Sigmoid colon (tissue), 7 donors: ENCODE measurements around the gene MRPS12. TPM values are rescaled to one million over a fixed set of nuclear protein-coding genes. Genes with fewer than 3 reads are reported as not detected.
"Not testable (repeated sequence)": the region's sequence is repeated elsewhere in the genome, so short reads cannot be mapped to it uniquely, and the experiment has no call there.

Experiments used
- DNase-seq: peaks from one replicate; pipeline ENCODE4 v3.0.0-alpha.2; 2019
- H3K27ac ChIP-seq, 4 donors: fragments of 200-600 bp; sonication (generic); one replicate each; pipeline ENCODE4 v1.5.1; 2016 to 2019; ENCODE audit warnings: mild to moderate bottlenecking in 1 of 4
- H3K27me3 ChIP-seq, 3 donors: fragments of 200-600 bp; sonication (generic); one replicate each; pipeline ENCODE4 v1.5.1; 2019; ENCODE audit warnings: mild to moderate bottlenecking in 1 of 3
- H3K36me3 ChIP-seq, 4 donors: fragments of 200-600 bp; sonication (generic); one replicate each; pipeline ENCODE4 v1.5.1; 2016 to 2019
- H3K4me1 ChIP-seq, 4 donors: fragments of 200-600 bp; sonication (generic); one replicate each; pipeline ENCODE4 v1.5.1; 2017 to 2019
- H3K4me3 ChIP-seq, 4 donors: fragments of 200-600 bp; sonication (generic); one replicate each; pipeline ENCODE4 v1.5.1; 2017 to 2019; ENCODE audit warnings: mild to moderate bottlenecking in 2 of 4, moderate library complexity in 1 of 4
- H3K9me3 ChIP-seq, 4 donors: fragments of 200-600 bp in 3 of 4; sonication (generic) in 3 of 4; one replicate each; pipeline versions ENCODE4 v1.5.1 to v1.6.1; 2013 to 2019
- CTCF ChIP-seq, 4 experiments: fragments of 450-650 bp in 3 of 4; fragments of 200-600 bp in 1 of 4; IDR thresholded peaks; one replicate each; pipeline ENCODE4 v1.5.1; 2016 to 2019; ENCODE audit warnings: antibody characterized with exemption in 4 of 4, mild to moderate bottlenecking in 3 of 4, moderate library complexity in 2 of 4
- EP300 ChIP-seq, 4 donors: sonication (generic); formaldehyde crosslinking; IDR thresholded peaks; one replicate each; pipeline ENCODE4 v1.6.1; 2017; ENCODE audit warnings: antibody characterized with exemption in 4 of 4
- POLR2A ChIP-seq, 2 donors: fragments of 450-650 bp; IDR thresholded peaks; one replicate each; pipeline ENCODE4 v1.6.1; 2016; ENCODE audit warnings: antibody characterized with exemption in 2 of 2, mild to moderate bottlenecking in 2 of 2, moderate library complexity in 2 of 2
- POLR2AphosphoS5 ChIP-seq, 4 donors: sonication (generic); formaldehyde crosslinking; IDR thresholded peaks; one replicate each; pipeline ENCODE4 v1.6.1; 2017; ENCODE audit warnings: antibody characterized with exemption in 4 of 4
- WGBS, 2 donors: extraction: QIAGEN DNeasy Blood & Tissue Kit; methylation state at CpG; one replicate each; pipeline ENCODE4 v1.1.7; 2013; 5-methylcytosine and 5-hydroxymethylcytosine counted together
- intact Hi-C: fragments of 100-400 bp; cut with DNase I; formaldehyde crosslinking; loops from one replicate; pipeline ENCODE4 v1.15.1; 2023
- polyA plus RNA-seq, 3 donors: library from polyadenylated mRNA; stranded (reverse); fragments of 200-250 nt; gene quantifications; one replicate each; pipeline ENCODE4 v1.2.3, GENCODE V29; 2013
- total RNA-seq, 4 donors: library from RNA; depleted of rRNA; stranded (reverse); fragments of >200 nt; gene quantifications; one replicate each; pipeline ENCODE4 v1.1.0, GENCODE V29; 2016
- donor health status: healthy with polysubstance abuse.
- donor health status: Bipolar disorder and iron deficiency.
- donor health status: healthy.

The MRPS12 gene
- total and polyA plus RNA-seq, 7 donors, result 25.0 to 74.4 (median 30.7) TPM

- intact Hi-C loops, result loop anchor here (5.0 kb wide), 1 partner anchor 316 kb away; the partner anchor contains the start of genes EIF3K and MAP4K1
- DNase-seq, result no peak
- no peaks in the 10 kb centered on the region for H3K27me3 ChIP-seq
- H3K4me1 ChIP-seq, result peaks cover 0 to 27% (median 21%) of the 10 kb centered on the region in 4 donors
- H3K9me3 ChIP-seq, result no peaks in the 10 kb centered on the region
- 89 to 92% methylated on average over 4 of the region's 4 CpGs for WGBS, 2 donors
- peaks cover 0 to 14% (median 7%) of the 10 kb centered on the region in 4 donors for H3K36me3 ChIP-seq
- no peak overlapping the region for H3K27ac ChIP-seq
- H3K4me3 ChIP-seq, result no peak overlapping the region
- TF ChIP-seq EP300 (IDR thresholded peaks at IDR 0.05) (no peak), POLR2A (IDR thresholded peaks at IDR 0.05) (no peak), POLR2AphosphoS5 (IDR thresholded peaks at IDR 0.05) (no peak), CTCF (IDR thresholded peaks at IDR 0.05) (no peak)
Measured at GRCh38 chr19:38933544-38933943, 2.8 kb downstream of the MRPS12 start.

DNA sequence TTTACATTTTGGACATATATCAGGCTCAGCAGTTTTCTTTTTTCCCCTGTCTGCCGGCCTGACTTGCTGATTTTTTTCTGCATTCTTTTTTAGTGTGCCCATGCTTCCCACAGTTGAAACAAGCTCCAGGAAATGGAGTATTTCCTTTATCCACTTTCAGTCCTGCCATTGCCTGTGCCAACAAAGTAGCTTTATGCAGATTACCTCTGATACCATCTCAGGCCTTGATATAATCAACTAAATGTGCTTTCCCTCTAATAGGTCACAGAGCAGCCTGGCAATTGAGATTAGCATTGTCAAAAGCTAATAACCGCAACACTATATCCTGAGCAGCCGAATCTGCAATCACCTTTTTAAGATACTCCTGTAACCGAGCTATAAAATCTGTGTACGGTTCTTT, 9.2 kb downstream of the MRPS12 start:
- no peak overlapping the region for H3K4me3 ChIP-seq
- no peaks in the 10 kb centered on the region for H3K9me3 ChIP-seq
- no peak for DNase-seq
- no peak overlapping the region for H3K27ac ChIP-seq
- no peaks in the 10 kb centered on the region for H3K4me1 ChIP-seq
- H3K36me3 ChIP-seq, result peaks cover 0 to 9% (median 0%) of the 10 kb centered on the region in 4 donors
- H3K27me3 ChIP-seq, result no peaks in the 10 kb centered on the region
- TF ChIP-seq CTCF (IDR thresholded peaks at IDR 0.05) (no peak), POLR2AphosphoS5 (IDR thresholded peaks at IDR 0.05) (no peak), POLR2A (IDR thresholded peaks at IDR 0.05) (no peak), EP300 (IDR thresholded peaks at IDR 0.05) (no peak)
- WGBS, 2 donors, result 51 to 63% methylated on average over 5 of the region's 5 CpGs
- intact Hi-C loops, result no loop called here

- H3K36me3 ChIP-seq, result peaks cover 0 to 14% (median 3%) of the 10 kb centered on the region in 4 donors
- H3K27ac ChIP-seq, H3K4me1 ChIP-seq, H3K4me3 ChIP-seq, intact Hi-C loops, H3K9me3 ChIP-seq, DNase-seq, H3K27me3 ChIP-seq: not testable (repeated sequence)
- WGBS, 2 donors, result 70 to 75% methylated on average over 5 of the region's 5 CpGs
Measured at GRCh38 chr19:38941466-38941865, 10.7 kb downstream of the MRPS12 start.

DNA sequence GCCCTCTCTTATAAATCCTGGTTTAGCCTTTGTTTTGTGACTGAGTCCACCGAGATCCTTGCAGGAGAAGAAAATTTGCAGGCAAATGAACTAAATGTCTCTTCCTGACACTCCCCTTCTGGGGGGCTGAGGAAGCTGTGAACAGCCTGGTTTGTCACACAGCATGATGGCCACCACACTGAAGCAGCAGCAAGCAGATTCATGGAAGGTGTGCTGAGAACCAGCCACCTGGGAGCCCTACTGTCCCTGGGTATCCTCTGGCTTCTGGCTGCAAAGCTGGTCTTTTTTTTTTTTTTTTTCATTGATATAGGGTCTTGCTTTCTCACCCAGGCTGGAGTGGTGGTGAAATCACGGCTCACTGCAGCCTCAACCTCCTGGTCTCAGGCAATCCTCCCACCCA, 11.2 kb downstream of the MRPS12 start:
- 77 to 78% methylated on average over 2 of the region's 2 CpGs for WGBS, 2 donors

More for the DNA sequence above, 11.2 kb downstream of the MRPS12 start:
- Histone ChIP-seq H3K27ac (no peak overlapping the region), H3K9me3 (no peaks in the 10 kb centered on the region), H3K27me3 (no peaks in the 10 kb centered on the region), H3K36me3 (peaks cover 0 to 20% (median 3%) of the 10 kb centered on the region in 4 donors), H3K4me1 (no peaks in the 10 kb centered on the region), H3K4me3 (no peak overlapping the region)
- DNase-seq, result no peak
- intact Hi-C loops, result no loop called here
- TF ChIP-seq POLR2A (IDR thresholded peaks at IDR 0.05) (no peak), EP300 (IDR thresholded peaks at IDR 0.05) (no peak), POLR2AphosphoS5 (IDR thresholded peaks at IDR 0.05) (no peak), CTCF (IDR thresholded peaks at IDR 0.05) (no peak)
